ENCODE measurements around the gene PQBP1. TPM values are rescaled to one million over a fixed set of nuclear protein-coding genes. Genes with fewer than 3 reads are reported as not detected.

Gene PQBP1
- total and polyA plus RNA-seq, 4 donors: 28.9 to 91.9 (median 78.8) TPM

DNA sequence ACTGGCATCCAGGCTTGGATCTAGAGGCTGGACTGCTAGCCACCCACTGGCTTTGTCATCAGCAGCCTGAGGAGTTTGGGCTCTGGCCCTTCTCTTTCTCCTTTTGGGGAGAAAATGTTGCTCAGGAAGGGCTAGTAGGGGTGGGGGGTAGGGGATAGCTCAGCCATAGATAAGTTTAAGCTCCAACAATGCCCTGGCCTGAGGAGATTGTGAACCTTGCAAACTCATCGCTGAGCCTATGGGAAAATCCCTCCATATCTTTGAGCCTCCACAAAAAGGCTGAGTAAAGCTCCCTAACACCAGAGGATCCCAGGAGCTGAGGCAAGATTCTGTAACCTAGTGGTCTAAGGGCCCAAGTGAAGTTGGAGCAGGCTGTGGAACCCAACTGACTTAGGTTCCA lies 50.9 kb downstream of the PQBP1 start:
- no CpG with 5 or more reads among the region's 1 CpG for WGBS (ENCODE audit: insufficient coverage)
- Histone ChIP-seq H3K36me3 (ENCODE audit: control insufficient read depth, insufficient read depth, low read length) (peaks cover 12% of the 10 kb centered on the region), H3K27ac (ENCODE audit: low read depth, low read length) (no peak overlapping the region), H3K9me3 (ENCODE audit: control insufficient read depth, insufficient read depth, low read length) (no peaks in the 10 kb centered on the region), H3K27me3 (ENCODE audit: control insufficient read depth, insufficient read depth, low read length) (no peaks in the 10 kb centered on the region), H3K4me1 (ENCODE audit: control insufficient read depth, insufficient read depth, low read length) (peaks cover under 1% of the 10 kb centered on the region), H3K4me3 (ENCODE audit: low read depth, low read length) (no peak overlapping the region)
- DNase-seq (ENCODE audit: low read depth in 4 of 6, low spot score in 6 of 6): no peak

Other genes with a start within 250 kb of the PQBP1 start
- gene WAS, start 214.1 kb upstream of the PQBP1 start, total RNA-seq: 1 to 10 TPM; 3.1 to 4.3 TPM
- gene WAS, start 214.1 kb upstream of the PQBP1 start, polyA plus RNA-seq (ENCODE audit: insufficient read length in 2 of 2): 1 to 10 TPM; 6.2 to 7.1 TPM
- gene SUV39H1, start 201.2 kb upstream of the PQBP1 start, total RNA-seq: 1 to 10 TPM; 3.0 to 4.8 TPM
- gene SUV39H1, start 201.2 kb upstream of the PQBP1 start, polyA plus RNA-seq (ENCODE audit: insufficient read length in 2 of 2): 1 to 10 TPM; 6.9 to 8.2 TPM
- gene GLOD5, start 136.2 kb upstream of the PQBP1 start, total RNA-seq: not detected
- not detected for gene GLOD5, start 136.2 kb upstream of the PQBP1 start, polyA plus RNA-seq (ENCODE audit: insufficient read length in 2 of 2)
- gene GATA1, start 111.3 kb upstream of the PQBP1 start, total RNA-seq: under 1 TPM; 0.39 to 0.59 TPM
- gene GATA1, start 111.3 kb upstream of the PQBP1 start, polyA plus RNA-seq (ENCODE audit: insufficient read length in 2 of 2): under 1 TPM; 0.22 to 0.45 TPM
- gene HDAC6, start 95.9 kb upstream of the PQBP1 start, total RNA-seq: 100 to 1,000 TPM in 1 of 2 donors, 10 to 100 TPM in 1; 63.9 to 139 TPM
- gene HDAC6, start 95.9 kb upstream of the PQBP1 start, polyA plus RNA-seq (ENCODE audit: insufficient read length in 2 of 2): 100 to 1,000 TPM; 150 to 194 TPM
- under 1 TPM in 1 of 2 donors, not detected in 1; 0.22 TPM for gene ERAS, start 71.4 kb upstream of the PQBP1 start, total RNA-seq
- under 1 TPM; 0.73 to 0.78 TPM for gene ERAS, start 71.4 kb upstream of the PQBP1 start, polyA plus RNA-seq (ENCODE audit: insufficient read length in 2 of 2)
- 10 to 100 TPM; 61.4 to 91.4 TPM for gene PCSK1N, start 62.3 kb upstream of the PQBP1 start, total RNA-seq
- gene PCSK1N, start 62.3 kb upstream of the PQBP1 start, polyA plus RNA-seq (ENCODE audit: insufficient read length in 2 of 2): 100 to 1,000 TPM; 481 to 566 TPM
- 10 to 100 TPM; 18.0 to 42.4 TPM for gene TIMM17B, start 162 bp upstream of the PQBP1 start, total RNA-seq
- gene TIMM17B, start 162 bp upstream of the PQBP1 start, polyA plus RNA-seq (ENCODE audit: insufficient read length in 2 of 2): 10 to 100 TPM; 49.4 to 53.8 TPM
- gene SLC35A2, start 13.7 kb downstream of the PQBP1 start, total RNA-seq: 10 to 100 TPM; 10.4 to 14.2 TPM
- gene SLC35A2, start 13.7 kb downstream of the PQBP1 start, polyA plus RNA-seq (ENCODE audit: insufficient read length in 2 of 2): 10 to 100 TPM; 26.8 to 27.9 TPM
- 10 to 100 TPM; 10.3 to 10.5 TPM for gene PIM2, start 21.1 kb downstream of the PQBP1 start, total RNA-seq
- 10 to 100 TPM; 11.9 to 13.1 TPM for gene PIM2, start 21.1 kb downstream of the PQBP1 start, polyA plus RNA-seq (ENCODE audit: insufficient read length in 2 of 2)
- gene OTUD5, start 59.7 kb downstream of the PQBP1 start, total RNA-seq: 10 to 100 TPM; 27.9 to 35.7 TPM
- 10 to 100 TPM; 74.0 to 81.4 TPM for gene OTUD5, start 59.7 kb downstream of the PQBP1 start, polyA plus RNA-seq (ENCODE audit: insufficient read length in 2 of 2)
- 1 to 10 TPM; 1.8 to 3.7 TPM for gene KCND1, start 73.9 kb downstream of the PQBP1 start, total RNA-seq
- 1 to 10 TPM; 5.7 to 6.7 TPM for gene KCND1, start 73.9 kb downstream of the PQBP1 start, polyA plus RNA-seq (ENCODE audit: insufficient read length in 2 of 2)
- 10 to 100 TPM; 29.1 to 30.0 TPM for gene GRIPAP1, start 104.3 kb downstream of the PQBP1 start, total RNA-seq
- gene GRIPAP1, start 104.3 kb downstream of the PQBP1 start, polyA plus RNA-seq (ENCODE audit: insufficient read length in 2 of 2): 100 to 1,000 TPM in 1 of 2 donors, 10 to 100 TPM in 1; 91.2 to 116 TPM
- 10 to 100 TPM; 13.1 to 21.7 TPM for gene TFE3, start 145.4 kb downstream of the PQBP1 start, total RNA-seq
- gene TFE3, start 145.4 kb downstream of the PQBP1 start, polyA plus RNA-seq (ENCODE audit: insufficient read length in 2 of 2): 10 to 100 TPM; 36.5 to 41.3 TPM
- 1 to 10 TPM; 1.6 to 3.5 TPM for gene CCDC120, start 161.1 kb downstream of the PQBP1 start, total RNA-seq
- gene CCDC120, start 161.1 kb downstream of the PQBP1 start, polyA plus RNA-seq (ENCODE audit: insufficient read length in 2 of 2): 10 to 100 TPM; 14.8 to 22.4 TPM
- 10 to 100 TPM in 1 of 2 donors, 1 to 10 TPM in 1; 7.3 to 16.1 TPM for gene PRAF2, start 176.1 kb downstream of the PQBP1 start, total RNA-seq
- gene PRAF2, start 176.1 kb downstream of the PQBP1 start, polyA plus RNA-seq (ENCODE audit: insufficient read length in 2 of 2): 100 to 1,000 TPM; 122 to 128 TPM
- 10 to 100 TPM; 24.5 to 47.3 TPM for gene WDR45, start 182.0 kb downstream of the PQBP1 start, total RNA-seq
- gene WDR45, start 182.0 kb downstream of the PQBP1 start, polyA plus RNA-seq (ENCODE audit: insufficient read length in 2 of 2): 10 to 100 TPM; 42.2 to 49.0 TPM
- gene GPKOW, start 225.8 kb downstream of the PQBP1 start, total RNA-seq: 10 to 100 TPM; 22.9 to 32.3 TPM
- gene GPKOW, start 225.8 kb downstream of the PQBP1 start, polyA plus RNA-seq (ENCODE audit: insufficient read length in 2 of 2): 10 to 100 TPM; 34.2 to 35.6 TPM

All from spinal cord (tissue), 10 donors.